Loucy (cell line): Measurements from ENCODE around the gene RUSC1.

ENCODE experiments used
- H2AFZ ChIP-seq: fragments of 200-600 bp; sonication (generic); 2 replicates; pipeline ENCODE4 v1.6.0; 2016; ENCODE audit warnings: antibody characterized with exemption, mild to moderate bottlenecking, low read length, moderate library complexity
- H3F3A ChIP-seq: fragments of 200-600 bp; 2 replicates; pipeline ENCODE4 v1.6.0; 2016; ENCODE audit warnings: antibody characterized with exemption, low read depth, mild to moderate bottlenecking
- H3K27me3 ChIP-seq: fragments of 200-600 bp; sonication (generic); 2 replicates; pipeline ENCODE4 v1.6.1; 2014; ENCODE audit warnings: low read length, mild to moderate bottlenecking; ENCODE audit not compliant: insufficient read depth, poor library complexity, severe bottlenecking
- H3K36me3 ChIP-seq: fragments of 200-600 bp; sonication (generic); 2 replicates; pipeline ENCODE4 v1.6.1; 2016; ENCODE audit warnings: low read length; ENCODE audit not compliant: insufficient read depth
- H3K4me1 ChIP-seq: fragments of 200-600 bp; sonication (generic); 2 replicates; pipeline ENCODE4 v1.5.1; 2014; ENCODE audit warnings: low read length, mild to moderate bottlenecking; ENCODE audit not compliant: insufficient read depth, poor library complexity, severe bottlenecking
- H3K4me2 ChIP-seq: fragments of 200-600 bp; sonication (generic); 2 replicates; pipeline ENCODE4 v1.6.0; 2014; ENCODE audit warnings: antibody characterized with exemption, low read length, low read depth, mild to moderate bottlenecking; ENCODE audit not compliant: poor library complexity, severe bottlenecking
- H3K4me3 ChIP-seq: fragments of 200-600 bp; sonication (generic); 2 replicates; pipeline ENCODE4 v1.5.1; 2014; ENCODE audit warnings: low read length, mild to moderate bottlenecking, mixed read lengths; ENCODE audit not compliant: poor library complexity, severe bottlenecking
- H3K79me2 ChIP-seq: fragments of 200-600 bp; sonication (generic); 2 replicates; pipeline ENCODE4 v1.6.1; 2014; ENCODE audit warnings: low read length; ENCODE audit not compliant: insufficient read depth
- H3K9ac ChIP-seq: fragments of 200-600 bp; sonication (generic); 2 replicates; pipeline ENCODE4 v1.6.0; 2014; ENCODE audit warnings: mild to moderate bottlenecking, low read depth, low read length, moderate library complexity; ENCODE audit not compliant: poor library complexity, severe bottlenecking
- H3K9me2 ChIP-seq: fragments of 200-600 bp; sonication (generic); replicated peaks from 2 replicates; pipeline ENCODE4 v1.6.1; 2016; ENCODE audit warnings: low read depth, low read length, mixed read lengths
- H3K9me3 ChIP-seq: fragments of 200-600 bp; sonication (generic); 2 replicates; pipeline ENCODE4 v1.6.1; 2014; ENCODE audit warnings: mild to moderate bottlenecking, antibody characterized with exemption, low read length, low read depth; ENCODE audit not compliant: insufficient read depth
- H4K20me1 ChIP-seq: fragments of 200-600 bp; sonication (generic); 2 replicates; pipeline ENCODE4 v1.6.0; 2014; ENCODE audit warnings: antibody characterized with exemption, low read length, mild to moderate bottlenecking; ENCODE audit not compliant: insufficient read depth, poor library complexity, severe bottlenecking
- EZH2phosphoT487 ChIP-seq: fragments of 200-600 bp; IDR thresholded peaks from 2 replicates; pipeline ENCODE4 v1.6.1; 2018; ENCODE audit warnings: antibody characterized with exemption, mild to moderate bottlenecking, moderate library complexity, borderline replicate concordance
- TF ChIP-seq, protein P1 (sequence below): fragments of 200-600 bp; sonication (generic); conservative IDR thresholded peaks from 2 replicates; pipeline ENCODE4 v1.5.1; 2014; ENCODE audit warnings: mild to moderate bottlenecking, antibody characterized with exemption, low read length

Gene RUSC1

GRCh38 chr1:155278689-155279160 lies 42.0 kb upstream of the RUSC1 start:
- Histone ChIP-seq H3K4me3 (peak overlapping the region; percentile 72), H3K9ac (no peak overlapping the region), H3F3A (no peaks in the 10 kb centered on the region), H3K4me1 (peaks cover 10% of the 10 kb centered on the region), H4K20me1 (peaks cover 3% of the 10 kb centered on the region), H3K9me2 (no peaks in the 10 kb centered on the region), H3K4me2 (peak overlapping the region; percentile 77), H3K27me3 (no peaks in the 10 kb centered on the region), H2AFZ (no peak overlapping the region), H3K36me3 (no peaks in the 10 kb centered on the region), H3K9me3 (no peaks in the 10 kb centered on the region), H3K79me2 (peaks cover 2% of the 10 kb centered on the region; the same call in 1 of the 2 replicates)
- TF ChIP-seq EZH2phosphoT487 = no peak
- TF ChIP-seq, protein P1, sequence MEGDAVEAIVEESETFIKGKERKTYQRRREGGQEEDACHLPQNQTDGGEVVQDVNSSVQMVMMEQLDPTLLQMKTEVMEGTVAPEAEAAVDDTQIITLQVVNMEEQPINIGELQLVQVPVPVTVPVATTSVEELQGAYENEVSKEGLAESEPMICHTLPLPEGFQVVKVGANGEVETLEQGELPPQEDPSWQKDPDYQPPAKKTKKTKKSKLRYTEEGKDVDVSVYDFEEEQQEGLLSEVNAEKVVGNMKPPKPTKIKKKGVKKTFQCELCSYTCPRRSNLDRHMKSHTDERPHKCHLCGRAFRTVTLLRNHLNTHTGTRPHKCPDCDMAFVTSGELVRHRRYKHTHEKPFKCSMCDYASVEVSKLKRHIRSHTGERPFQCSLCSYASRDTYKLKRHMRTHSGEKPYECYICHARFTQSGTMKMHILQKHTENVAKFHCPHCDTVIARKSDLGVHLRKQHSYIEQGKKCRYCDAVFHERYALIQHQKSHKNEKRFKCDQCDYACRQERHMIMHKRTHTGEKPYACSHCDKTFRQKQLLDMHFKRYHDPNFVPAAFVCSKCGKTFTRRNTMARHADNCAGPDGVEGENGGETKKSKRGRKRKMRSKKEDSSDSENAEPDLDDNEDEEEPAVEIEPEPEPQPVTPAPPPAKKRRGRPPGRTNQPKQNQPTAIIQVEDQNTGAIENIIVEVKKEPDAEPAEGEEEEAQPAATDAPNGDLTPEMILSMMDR = no peak

DNA sequence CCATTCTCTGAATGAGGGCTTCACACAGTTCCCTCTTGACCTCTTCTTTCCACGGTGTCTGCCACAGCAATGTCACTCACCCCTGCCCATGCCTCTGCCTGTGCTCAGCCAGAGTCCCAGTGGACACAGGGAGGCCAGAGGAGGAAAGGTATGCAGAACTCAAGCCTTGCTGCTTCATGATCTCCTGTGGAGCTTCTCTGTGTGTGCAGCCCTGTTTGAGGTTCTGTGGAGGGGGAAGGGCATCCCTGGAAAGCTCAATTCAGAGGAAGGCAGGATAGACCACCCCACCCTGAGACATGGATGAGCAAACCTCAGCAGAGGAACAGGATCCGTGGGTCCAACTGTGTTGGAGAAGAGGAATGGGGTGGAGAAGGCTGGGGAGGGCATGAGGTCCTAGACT lies 41.4 kb upstream of the RUSC1 start:
- Histone ChIP-seq H3K36me3 (no peaks in the 10 kb centered on the region), H3K9me2 (no peaks in the 10 kb centered on the region), H3K4me1 (peaks cover 7% of the 10 kb centered on the region), H3K27me3 (no peaks in the 10 kb centered on the region), H3K4me2 (peak overlapping the region; percentile 77), H3K79me2 (no peaks in the 10 kb centered on the region), H3K4me3 (no peak overlapping the region), H3K9me3 (no peaks in the 10 kb centered on the region), H2AFZ (no peak overlapping the region), H4K20me1 (peaks cover 3% of the 10 kb centered on the region), H3K9ac (no peak overlapping the region), H3F3A (no peaks in the 10 kb centered on the region)
- TF ChIP-seq, protein P1 = no peak
- no peak for TF ChIP-seq EZH2phosphoT487

DNA sequence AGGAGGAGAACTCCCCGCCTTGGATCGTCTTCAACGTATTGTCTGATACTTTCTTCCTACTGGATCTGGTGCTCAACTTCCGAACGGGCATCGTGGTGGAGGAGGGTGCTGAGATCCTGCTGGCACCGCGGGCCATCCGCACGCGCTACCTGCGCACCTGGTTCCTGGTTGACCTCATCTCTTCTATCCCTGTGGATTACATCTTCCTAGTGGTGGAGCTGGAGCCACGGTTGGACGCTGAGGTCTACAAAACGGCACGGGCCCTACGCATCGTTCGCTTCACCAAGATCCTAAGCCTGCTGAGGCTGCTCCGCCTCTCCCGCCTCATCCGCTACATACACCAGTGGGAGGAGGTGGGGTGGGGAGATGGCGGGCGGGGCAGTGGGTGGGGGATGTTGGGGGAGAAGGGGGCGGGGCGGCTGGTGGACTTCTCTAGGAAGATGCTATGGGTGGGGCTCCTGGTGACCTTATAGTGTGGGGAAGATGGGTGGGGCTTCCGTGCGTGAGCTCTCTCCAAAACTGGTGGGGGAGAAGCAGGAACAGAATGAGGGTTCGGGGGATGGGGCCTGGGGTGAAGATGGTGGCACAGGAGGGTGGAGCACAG lies 38.1 kb upstream of the RUSC1 start:
- H4K20me1 ChIP-seq = peaks cover 3% of the 10 kb centered on the region
- H3K9ac ChIP-seq = no peak overlapping the region
- no peaks in the 10 kb centered on the region for H3K4me1 ChIP-seq
- no peak for TF ChIP-seq EZH2phosphoT487
- TF ChIP-seq, protein P1 = no peak
- H3K79me2 ChIP-seq = no peaks in the 10 kb centered on the region
- H3F3A ChIP-seq = no peaks in the 10 kb centered on the region
- H3K4me3 ChIP-seq = no peak overlapping the region
- H2AFZ ChIP-seq = no peak overlapping the region
- H3K27me3 ChIP-seq = no peaks in the 10 kb centered on the region
- H3K4me2 ChIP-seq = no peak overlapping the region
- no peaks in the 10 kb centered on the region for H3K9me2 ChIP-seq
- no peaks in the 10 kb centered on the region for H3K9me3 ChIP-seq
- no peaks in the 10 kb centered on the region for H3K36me3 ChIP-seq
